Limb (tissue), 2 donors: Measurements from ENCODE around the gene RBM24.
"Not testable (repeated sequence)": the region's sequence is repeated elsewhere in the genome, so short reads cannot be mapped to it uniquely, and the experiment has no call there.

Experiments used
- DNase-seq, 2 donors: peaks; one replicate each; pipeline ENCODE4 v3.0.0-alpha.2; 2016; ENCODE audit errors: extremely low spot score in 2 of 2

RBM24 gene

DNA sequence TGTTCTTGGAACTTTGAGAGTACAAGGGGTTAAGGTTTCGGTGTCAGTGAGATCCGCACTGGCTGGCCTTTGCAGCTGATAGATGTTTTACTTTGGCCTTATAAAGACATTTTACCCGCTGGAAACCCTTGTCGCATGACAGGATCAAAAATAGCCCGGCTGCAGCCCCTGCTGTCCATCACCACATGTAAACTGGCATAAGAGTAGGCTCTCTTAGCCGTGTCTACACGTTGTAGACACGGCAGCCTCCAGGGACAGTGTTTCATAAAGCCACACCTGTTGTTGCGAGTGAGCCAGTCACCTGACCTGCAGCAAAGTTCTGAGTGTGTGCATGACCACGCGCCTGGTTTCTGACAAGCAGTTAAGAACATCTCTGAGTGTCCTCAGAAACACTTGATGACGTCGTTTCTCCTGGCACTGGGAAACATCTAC is 8.5 kb downstream of the RBM24 start:
- DNase-seq: peak; percentile 48 to 53

DNA sequence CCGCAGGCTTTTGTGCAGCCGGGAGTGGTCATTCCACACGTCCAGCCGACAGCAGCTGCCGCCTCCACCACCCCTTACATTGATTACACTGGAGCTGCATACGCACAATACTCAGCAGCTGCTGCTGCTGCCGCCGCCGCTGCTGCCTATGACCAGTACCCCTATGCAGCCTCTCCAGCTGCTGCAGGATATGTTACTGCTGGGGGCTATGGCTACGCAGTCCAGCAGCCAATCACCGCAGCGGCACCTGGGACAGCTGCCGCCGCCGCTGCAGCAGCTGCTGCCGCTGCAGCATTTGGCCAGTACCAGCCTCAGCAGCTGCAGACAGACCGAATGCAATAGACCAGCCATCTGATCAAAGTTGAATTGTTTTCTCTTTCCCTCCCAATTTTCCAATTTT is 10.6 kb downstream of the RBM24 start:
- DNase-seq: peak; percentile 60 to 62

- DNase-seq: no peak
Measured at GRCh38 chr6:17292600-17293133, 11.5 kb downstream of the RBM24 start.

GRCh38 chr6:17293395-17293794 is 12.2 kb downstream of the RBM24 start:
- no peak for DNase-seq

- no peak for DNase-seq
Measured at GRCh38 chr6:17297271-17298080, 16.3 kb downstream of the RBM24 start.

- no peak for DNase-seq
Measured at GRCh38 chr6:17298257-17298656, 17.1 kb downstream of the RBM24 start.

DNA sequence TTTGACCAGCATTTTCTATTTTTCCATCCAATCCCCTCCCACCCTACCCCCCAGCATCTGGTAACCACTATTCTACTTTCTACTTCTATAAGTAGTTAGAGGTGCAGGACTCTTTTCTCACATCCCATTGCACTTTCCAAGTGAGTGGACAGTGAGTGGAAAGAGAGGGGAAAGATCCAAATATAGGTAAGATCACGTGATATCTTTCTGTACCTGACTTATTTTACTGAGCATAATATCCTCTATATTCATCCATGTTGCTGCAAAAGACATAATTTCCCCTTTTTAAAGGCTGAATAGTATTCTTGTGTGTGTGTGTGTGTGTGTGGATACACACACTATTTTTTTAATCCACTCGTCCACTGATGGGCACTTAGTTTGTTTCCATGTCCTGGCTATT is 18.1 kb downstream of the RBM24 start:
- DNase-seq: no peak

GRCh38 chr6:17299750-17300149 is 18.6 kb downstream of the RBM24 start:
- no peak for DNase-seq

DNA sequence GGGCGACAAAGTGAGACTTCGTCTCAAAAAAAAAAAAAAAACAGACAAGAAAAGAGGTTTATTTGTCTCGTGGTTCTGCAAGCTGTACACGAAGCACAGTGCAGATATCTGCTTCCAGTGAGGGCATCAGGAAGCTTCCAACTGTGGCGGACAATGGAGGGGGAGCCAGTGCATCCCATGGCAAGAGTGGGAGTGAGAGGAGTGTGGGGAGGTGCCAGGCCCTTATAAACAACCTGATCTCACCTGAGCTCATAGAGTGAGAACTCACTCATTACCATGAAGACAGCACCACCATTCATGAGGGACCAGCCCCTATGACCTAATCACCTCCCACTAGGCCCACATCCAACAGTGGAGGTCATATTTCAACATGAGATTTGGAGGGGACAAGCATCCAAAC is 19.5 kb downstream of the RBM24 start:
- DNase-seq: no peak

- no peak for DNase-seq
Measured at GRCh38 chr6:17303444-17303843, 22.3 kb downstream of the RBM24 start.

DNA sequence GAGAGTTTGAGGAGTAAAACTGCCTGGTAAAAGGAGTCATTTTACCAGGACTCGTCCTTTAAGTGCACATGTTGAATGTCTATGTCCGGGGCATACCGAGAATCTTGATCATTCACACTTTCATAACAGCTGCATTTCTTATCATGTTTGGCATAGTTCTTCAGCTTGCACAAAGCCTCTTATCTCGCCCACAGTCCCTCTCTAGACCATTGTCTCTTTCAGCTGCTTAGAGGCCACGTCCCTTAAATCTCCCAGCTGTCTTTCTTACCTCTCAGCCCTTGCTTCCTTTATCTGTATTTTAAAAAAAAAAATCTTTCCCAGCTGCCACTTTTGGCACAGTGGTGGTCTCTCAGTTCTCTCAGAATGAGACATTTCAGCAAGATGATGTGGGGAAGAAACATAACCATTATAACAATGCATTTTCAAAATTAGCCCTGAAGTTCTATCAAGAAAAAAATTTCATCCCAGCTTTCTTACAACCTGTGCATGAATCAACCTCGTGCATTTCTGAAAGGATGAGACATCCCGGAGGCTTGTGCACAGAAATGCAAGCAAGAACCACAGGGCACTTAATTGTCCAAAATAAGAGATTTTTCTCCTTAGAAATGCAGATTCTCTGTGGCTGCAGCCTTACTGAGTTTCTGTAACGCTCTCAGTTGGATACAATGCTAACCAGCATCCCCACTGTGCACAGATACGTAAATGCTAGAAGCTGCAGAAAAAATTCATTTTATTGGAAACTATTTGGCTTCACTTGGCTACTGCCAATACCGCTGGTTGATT is 24.2 kb downstream of the RBM24 start:
- DNase-seq: peak; percentile 31 to 45

DNA sequence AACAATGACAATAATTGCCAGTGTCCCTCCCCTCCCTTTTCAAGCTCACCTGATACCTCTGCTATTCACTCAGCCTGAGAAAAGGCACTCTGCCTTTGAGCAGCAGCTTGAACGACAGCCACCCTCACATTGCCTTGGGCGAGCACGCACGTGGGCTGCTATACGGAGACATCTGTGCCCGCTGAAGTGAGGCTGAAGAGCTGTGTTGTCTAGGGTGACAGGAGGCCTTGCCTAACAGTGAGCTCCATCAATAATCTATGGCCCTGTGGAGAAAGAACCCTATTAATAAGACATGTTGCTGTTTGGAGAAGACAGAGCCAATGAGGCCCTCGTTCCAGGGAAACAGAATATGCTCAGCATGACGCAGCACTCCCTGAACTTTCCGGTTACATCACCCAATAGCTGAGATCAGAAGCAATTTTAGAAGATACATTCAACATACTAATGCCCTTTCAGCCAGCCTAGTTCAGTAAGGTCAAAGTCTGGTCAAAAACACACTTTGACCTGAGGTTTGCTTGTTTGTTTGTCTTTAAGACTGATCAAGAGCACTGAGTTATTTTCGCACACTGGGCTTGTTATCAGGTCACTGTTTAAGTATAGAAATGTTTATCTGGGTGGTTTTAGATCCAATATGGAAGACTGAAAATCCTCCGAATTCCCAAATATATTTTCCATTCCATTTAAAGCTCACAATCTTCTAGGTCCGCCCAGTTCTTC is 30.6 kb downstream of the RBM24 start:
- peak in 1 of 2 donors; percentile 27 for DNase-seq

DNA sequence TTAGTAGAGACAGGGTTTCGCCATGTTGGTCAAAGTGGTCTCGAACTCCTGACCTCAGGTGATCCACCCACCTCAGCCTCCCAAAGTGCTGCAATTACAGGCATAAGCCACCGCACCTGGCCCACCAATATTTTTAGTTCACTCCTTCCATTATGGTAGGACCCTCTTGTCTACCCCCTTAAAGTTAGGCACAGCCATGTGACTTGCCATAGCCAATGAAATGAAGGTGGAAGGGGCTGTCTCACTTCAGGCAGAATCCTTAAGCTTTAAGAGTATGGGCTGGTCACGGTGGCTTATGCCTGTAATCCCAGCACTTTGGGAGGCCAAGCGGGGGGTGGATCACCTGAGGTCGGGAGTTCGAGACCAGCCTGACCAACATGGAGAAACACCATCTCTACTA is 32.1 kb downstream of the RBM24 start:
- not testable (repeated sequence) for DNase-seq

DNA sequence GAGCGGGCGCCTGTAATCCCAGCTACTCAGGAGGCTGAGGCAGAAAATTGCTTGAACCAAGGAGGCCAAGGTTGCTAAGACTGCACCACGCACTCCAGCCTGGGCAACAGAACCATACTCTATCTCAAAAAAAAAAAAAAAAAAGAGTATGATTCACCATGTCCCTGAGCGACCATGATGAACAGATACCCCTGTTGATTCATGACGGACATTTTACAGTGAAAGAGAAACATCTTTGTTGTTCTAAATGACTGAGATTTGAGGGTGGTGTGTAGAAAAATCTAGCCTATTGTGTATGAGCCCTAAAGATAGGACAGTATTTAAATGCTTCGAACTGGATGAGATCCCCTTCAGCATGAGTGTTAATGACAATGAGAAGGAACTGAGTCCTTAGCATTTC is 32.8 kb downstream of the RBM24 start:
- DNase-seq: no peak

DNA sequence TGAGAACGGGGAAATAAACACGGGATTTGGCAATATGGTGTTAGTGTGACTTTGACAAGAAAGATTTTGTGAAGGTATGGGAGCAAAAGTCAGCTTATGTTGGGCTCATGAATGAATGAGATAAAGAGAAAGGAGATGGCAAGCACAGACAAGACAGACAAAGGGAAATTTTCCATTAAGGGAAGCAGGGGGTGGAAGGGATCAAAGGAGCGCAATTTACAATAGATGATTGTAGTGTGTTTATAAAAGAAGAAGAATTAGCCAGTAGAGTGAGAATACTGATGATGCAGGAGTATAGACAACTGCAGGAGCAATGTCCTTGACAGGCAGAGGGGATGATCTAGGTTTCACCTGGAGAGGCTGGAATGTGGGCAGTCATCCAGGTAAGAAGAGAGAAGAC is 34.1 kb downstream of the RBM24 start:
- DNase-seq: no peak

GRCh38 chr6:17318435-17319165 is 37.4 kb downstream of the RBM24 start:
- DNase-seq: no peak

GRCh38 chr6:17320266-17320665 is 39.1 kb downstream of the RBM24 start:
- not testable (repeated sequence) for DNase-seq

DNA sequence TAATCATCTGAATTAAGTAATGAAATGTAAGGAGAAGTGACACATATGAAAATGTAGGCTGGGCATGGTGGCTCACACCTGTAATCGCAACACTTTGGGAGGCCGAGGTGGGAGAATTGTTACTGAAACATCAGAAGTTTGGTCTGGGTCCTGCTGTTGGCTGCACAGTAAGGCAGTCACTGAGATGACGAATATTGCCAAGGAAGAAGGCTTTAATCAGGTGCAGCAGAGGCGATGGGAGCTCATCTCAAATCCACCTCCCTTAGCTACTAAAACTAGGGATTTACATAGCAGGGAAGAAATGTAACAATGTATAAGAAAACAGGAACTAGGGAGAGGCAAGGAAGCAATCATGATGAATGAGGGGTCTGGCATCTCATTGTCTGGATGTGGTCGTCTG is 50.1 kb downstream of the RBM24 start:
- no peak for DNase-seq

DNA sequence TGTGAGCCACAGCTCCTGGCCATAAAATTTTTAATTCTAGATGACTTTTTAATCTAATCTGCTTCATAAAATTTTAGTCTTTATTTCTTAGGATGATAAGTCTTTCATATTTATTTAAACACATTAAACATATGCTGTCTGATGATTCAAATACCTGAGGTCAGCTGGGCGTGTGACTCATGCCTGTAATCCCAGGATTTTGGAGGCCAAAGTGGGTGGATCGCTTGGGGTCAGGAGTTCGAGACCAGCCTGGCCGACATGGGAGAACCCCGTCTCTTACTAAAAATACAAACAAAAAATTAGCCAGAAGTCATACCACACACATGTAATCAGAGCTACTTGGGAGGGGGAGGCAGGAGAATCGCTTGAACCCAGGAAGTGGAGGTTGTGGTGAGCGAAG is 53.1 kb downstream of the RBM24 start:
- no peak for DNase-seq

DNA sequence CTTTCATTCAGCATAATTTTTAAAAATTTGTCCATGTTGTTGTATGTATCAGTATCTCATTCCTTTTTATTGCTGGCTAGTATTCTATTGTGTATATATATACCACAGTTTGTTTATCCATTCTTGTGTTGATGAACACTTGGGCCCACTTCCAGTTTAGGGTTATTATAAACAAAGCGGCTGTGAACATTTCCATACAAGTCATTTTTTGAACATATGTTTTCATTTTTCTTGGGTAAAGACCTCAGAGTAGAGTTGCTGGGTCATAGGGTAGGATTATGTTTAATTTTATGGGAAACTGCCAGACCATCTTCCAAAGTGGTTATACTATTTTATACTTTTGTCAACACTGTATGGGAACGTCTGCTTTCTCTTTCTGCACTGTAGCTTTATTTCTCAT is 55.3 kb downstream of the RBM24 start:
- DNase-seq: no peak

DNA sequence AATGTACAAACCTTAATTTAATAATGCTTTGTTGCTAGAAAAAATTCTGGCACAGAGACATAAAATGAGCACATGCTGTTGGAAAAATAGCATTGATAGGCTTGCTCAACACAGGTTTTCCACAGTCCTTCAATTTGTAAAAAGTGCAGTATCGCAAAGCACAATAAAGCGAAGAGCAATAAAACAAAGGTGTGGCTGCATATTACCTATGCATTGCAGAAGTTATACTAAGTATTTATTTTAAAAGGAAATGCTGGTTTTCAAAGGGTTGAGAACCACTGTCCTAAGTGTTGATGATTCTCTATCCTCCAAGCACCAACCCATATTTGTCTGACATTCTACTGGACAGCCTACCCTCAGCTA is 58.1 kb downstream of the RBM24 start:
- DNase-seq: no peak
